AG04450 (cell line): ENCODE data around the gene TBRG1. TPM values are rescaled to one million over a fixed set of nuclear protein-coding genes. Genes with fewer than 3 reads are reported as not detected.

Source experiments
- CTCF ChIA-PET: fragments of 300-600, 350-600 bp; formaldehyde crosslinking; extraction: SDS; loops from one replicate; lab custom pipeline; 2022; ENCODE audit warnings: antibody characterized with exemption, inconsistent platforms; lab: Charles Lee
- POLR2A ChIA-PET: fragments of 350-600 bp; formaldehyde crosslinking; extraction: SDS; loops from one replicate; lab custom pipeline; 2021; ENCODE audit warnings: antibody characterized with exemption, inconsistent platforms; lab: Yijun Ruan, JAX
- DNase-seq: peaks from one replicate; pipeline ENCODE4 v3.0.0-alpha.2; 2011; ENCODE audit warnings: low read depth, low spot score
- H3K27ac ChIP-seq: one replicate; pipeline ENCODE4 v1.5.1; 2012; ENCODE audit warnings: low read depth, low read length, control low read depth
- H3K27me3 ChIP-seq: one replicate; pipeline ENCODE4 v1.6.0; 2012; ENCODE audit warnings: low read length; ENCODE audit not compliant: control insufficient read depth, insufficient read depth
- H3K4me3 ChIP-seq: 2 replicates; pipeline ENCODE4 v1.5.1; 2011; ENCODE audit warnings: mild to moderate bottlenecking, low read depth, low read length, control low read depth
- H3K9me3 ChIP-seq: 2 replicates; pipeline ENCODE4 v1.5.1; 2012; ENCODE audit warnings: low read length; ENCODE audit not compliant: control insufficient read depth, insufficient read depth
- CTCF ChIP-seq: IDR thresholded peaks from 2 replicates; pipeline ENCODE4 v1.5.1; 2011; ENCODE audit warnings: low read depth, low read length, control low read depth, inconsistent platforms
- polyA plus RNA-seq: library from polyadenylated mRNA; depleted of rRNA; stranded (reverse); fragments of >200 nt; gene quantifications from 2 replicates; pipeline ENCODE4 v1.2.3, GENCODE V29; 2011; rRNA removed
- small RNA-seq: library from RNA; depleted of rRNA; stranded (forward); fragments of <200 nt; gene quantifications from one replicate; pipeline ENCODE3, GENCODE V24; 2012; ENCODE audit warnings: low read depth; ENCODE audit not compliant: insufficient read length

The TBRG1 gene
- polyA plus RNA-seq, 1 experiment, result 30.9 TPM

GRCh38 chr11:124676386-124676785 lies 53.7 kb downstream of the TBRG1 start:
- no peak for TF ChIP-seq CTCF
- H3K4me3 ChIP-seq, result no peak overlapping the region
- H3K9me3 ChIP-seq, result no peaks in the 10 kb centered on the region
- H3K27ac ChIP-seq, result no peak overlapping the region
- CTCF ChIA-PET, result interaction anchor here (1.0 to 8.7 kb wide), 5 partner anchors 33 to 200 kb away, joined by 4 to 164 read pairs (median 4); no protein-coding TSS in a partner anchor
- POLR2A ChIA-PET, result interaction anchor here (0.6 kb wide), 1 partner anchor 79 kb away, joined by 3 read pairs; no protein-coding TSS in a partner anchor
- no peaks in the 10 kb centered on the region for H3K27me3 ChIP-seq
- no peak for DNase-seq

GRCh38 chr11:124678416-124678815 lies 55.8 kb downstream of the TBRG1 start:
- H3K9me3 ChIP-seq, result no peaks in the 10 kb centered on the region
- ChIA-PET CTCF (interaction anchor here (0.5 to 2.4 kb wide), 3 partner anchors 9 to 87 kb away, joined by 3 to 13 read pairs (median 10); no protein-coding TSS in a partner anchor), POLR2A (no interaction called here)
- DNase-seq, result no peak
- no peak overlapping the region for H3K27ac ChIP-seq
- H3K27me3 ChIP-seq, result no peaks in the 10 kb centered on the region
- TF ChIP-seq CTCF, result no peak
- H3K4me3 ChIP-seq, result no peak overlapping the region

DNA sequence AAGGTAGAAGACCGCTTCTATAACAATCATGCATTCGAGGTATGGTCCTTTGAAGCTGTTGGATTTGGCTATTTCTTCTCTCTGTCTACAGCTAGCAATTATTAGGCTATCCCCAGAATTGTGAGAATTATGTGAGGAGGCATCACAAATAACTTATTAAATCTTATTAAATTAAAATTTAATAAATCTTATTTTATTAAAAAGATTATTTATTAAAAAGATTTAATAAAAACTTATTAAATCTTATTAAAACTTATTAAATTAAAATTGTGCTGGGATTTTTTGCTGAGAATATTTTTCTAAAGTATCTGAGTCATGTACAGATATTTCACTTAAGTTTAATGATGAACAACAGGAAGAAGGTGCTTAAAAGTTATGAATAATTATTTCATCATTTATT lies 58.8 kb downstream of the TBRG1 start:
- no peak overlapping the region for H3K27ac ChIP-seq
- ChIA-PET POLR2A (no interaction called here), CTCF (interaction anchor here (1.0 to 1.3 kb wide), 2 partner anchors 12 to 155 kb away, joined by 3 to 5 read pairs; no protein-coding TSS in a partner anchor)
- H3K9me3 ChIP-seq, result peaks cover 2% of the 10 kb centered on the region; the same call in 1 of the 2 replicates
- no peak for TF ChIP-seq CTCF
- H3K4me3 ChIP-seq, result no peak overlapping the region
- DNase-seq, result no peak
- no peaks in the 10 kb centered on the region for H3K27me3 ChIP-seq

DNA sequence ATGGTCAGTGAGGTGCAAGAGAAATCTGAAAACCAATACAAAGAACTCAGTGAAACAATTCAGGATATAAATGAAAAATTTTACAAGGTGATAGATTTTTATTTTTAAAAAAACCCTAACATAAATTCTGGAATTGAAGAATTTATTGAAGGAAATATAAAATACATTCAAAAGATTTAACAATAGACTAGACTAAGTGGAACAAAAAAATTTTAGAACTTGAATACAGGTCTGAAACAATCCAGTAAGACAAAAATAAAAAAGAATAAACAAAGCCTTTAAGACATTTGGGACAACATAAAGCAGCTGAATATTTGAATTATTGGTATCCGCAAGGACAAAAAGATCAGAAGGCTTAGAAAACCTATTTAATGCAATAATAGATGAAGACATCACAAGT lies 59.8 kb downstream of the TBRG1 start:
- Histone ChIP-seq H3K27me3 (no peaks in the 10 kb centered on the region), H3K27ac (no peak overlapping the region), H3K9me3 (peaks cover 2% of the 10 kb centered on the region; the same call in 1 of the 2 replicates), H3K4me3 (no peak overlapping the region)
- CTCF ChIA-PET, result interaction anchor here (0.7 to 1.3 kb wide), 3 partner anchors 13 to 611 kb away, joined by 3 to 5 read pairs (median 4); no protein-coding TSS in a partner anchor
- no peak for TF ChIP-seq CTCF
- POLR2A ChIA-PET, result no interaction called here
- no peak for DNase-seq

Small RNAs within 50 kb of the gene (small RNA-seq; reads per million reads assigned to genes)
- not detected for gene RNA5SP352

Other genes with a start within 250 kb of the TBRG1 start
- gene OR8B2, start 238.4 kb upstream of the TBRG1 start, polyA plus RNA-seq, result not detected in 2 replicates
- not detected in 2 replicates for gene OR8B3, start 223.8 kb upstream of the TBRG1 start, polyA plus RNA-seq
- gene OR8B4, start 198.0 kb upstream of the TBRG1 start, polyA plus RNA-seq, result not detected in 2 replicates
- not detected in 2 replicates for gene OR8B8, start 177.2 kb upstream of the TBRG1 start, polyA plus RNA-seq
- not detected in 2 replicates for gene OR8B12, start 79.2 kb upstream of the TBRG1 start, polyA plus RNA-seq
- gene OR8A1, start 52.9 kb upstream of the TBRG1 start, polyA plus RNA-seq, result not detected in 2 replicates
- gene PANX3, start 11.4 kb upstream of the TBRG1 start, polyA plus RNA-seq, result not detected in 2 replicates
- 33.5 and 37.9 TPM in 2 replicates for gene SIAE, start 50.9 kb downstream of the TBRG1 start, polyA plus RNA-seq
- 6.5 and 8.4 TPM in 2 replicates for gene SPA17, start 51.0 kb downstream of the TBRG1 start, polyA plus RNA-seq
- 3.4 and 4.1 TPM in 2 replicates for gene NRGN, start 117.1 kb downstream of the TBRG1 start, polyA plus RNA-seq
- gene VSIG2, start 129.4 kb downstream of the TBRG1 start, polyA plus RNA-seq, result not detected in 2 replicates
- gene ESAM, start 139.4 kb downstream of the TBRG1 start, polyA plus RNA-seq, result 0.06 and 0.10 TPM in 2 replicates
- 7.6 and 9.8 TPM in 2 replicates for gene MSANTD2, start 177.5 kb downstream of the TBRG1 start, polyA plus RNA-seq
- gene ROBO3, start 242.6 kb downstream of the TBRG1 start, polyA plus RNA-seq, result 28.9 and 38.7 TPM in 2 replicates